Measurements from ENCODE around the gene RAB13.
"Not testable (repeated sequence)": the region's sequence is repeated elsewhere in the genome, so short reads cannot be mapped to it uniquely, and the experiment has no call there.

Gene RAB13

DNA sequence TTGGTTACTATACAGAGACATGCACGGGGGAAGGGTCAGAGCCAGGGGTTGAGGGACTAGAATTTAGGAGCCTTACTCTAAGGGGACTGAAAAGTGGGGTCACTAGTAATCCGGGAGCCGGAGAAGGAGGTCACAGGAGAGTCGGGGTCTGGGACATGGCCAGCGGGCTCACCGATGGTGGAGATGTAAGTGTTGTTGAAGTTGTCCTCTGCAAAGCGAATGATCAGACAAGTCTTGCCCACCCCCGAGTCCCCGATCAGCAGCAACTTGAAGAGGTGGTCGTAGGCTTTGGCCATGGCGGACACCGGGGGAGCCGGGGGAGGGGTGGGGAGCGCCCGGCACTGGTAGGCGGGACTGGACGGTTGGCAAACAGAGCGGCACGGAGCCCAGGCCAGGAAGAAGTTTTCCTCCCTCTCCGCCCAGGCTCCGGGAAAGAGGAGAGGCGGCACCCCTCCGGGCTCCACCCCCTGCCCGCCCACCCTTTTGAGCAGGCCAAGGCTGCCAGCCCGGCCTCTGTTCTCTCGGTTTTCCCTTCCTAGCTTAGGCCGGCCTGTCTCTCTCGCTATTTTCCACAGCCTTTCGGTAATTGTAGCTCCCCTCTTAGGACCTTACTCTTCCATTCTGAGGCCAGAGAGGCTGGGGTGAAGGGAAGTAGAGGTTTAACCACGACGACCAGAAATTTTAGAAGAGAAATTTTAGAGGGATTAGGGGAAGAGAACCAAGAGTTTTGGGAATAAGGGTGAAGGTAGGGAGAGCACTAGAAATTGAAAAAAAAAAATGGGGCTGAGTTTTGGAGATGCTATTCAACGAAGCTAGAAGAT, at the start of gene RAB13:
Gene RAB13, minus strand, starts transcription at position 399 of the 821 bp plus-strand sequence. Its CDS starts 103 bp downstream, at position 296.
- peak; percentile 93 for DNase-seq

DNA sequence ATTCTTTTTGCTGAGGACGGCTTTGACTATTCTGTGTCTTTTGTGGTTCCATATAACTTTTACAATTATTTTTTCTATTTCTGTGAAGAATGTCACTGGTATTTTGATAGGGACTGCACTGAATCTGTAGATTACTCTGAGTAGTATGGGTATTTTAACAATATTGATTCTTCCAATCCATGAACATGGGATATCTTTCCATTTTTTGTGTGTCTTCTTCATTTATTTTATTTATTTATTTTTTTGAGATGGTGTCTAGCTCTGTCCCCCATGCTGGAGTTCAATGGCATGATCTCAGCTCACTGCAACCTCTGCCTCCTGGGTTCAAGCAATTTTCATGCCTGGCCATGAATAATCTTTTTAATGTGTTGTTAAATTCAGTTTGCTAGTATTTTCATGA, 47.6 kb upstream of the RAB13 start:
- not testable (repeated sequence) for DNase-seq

DNA sequence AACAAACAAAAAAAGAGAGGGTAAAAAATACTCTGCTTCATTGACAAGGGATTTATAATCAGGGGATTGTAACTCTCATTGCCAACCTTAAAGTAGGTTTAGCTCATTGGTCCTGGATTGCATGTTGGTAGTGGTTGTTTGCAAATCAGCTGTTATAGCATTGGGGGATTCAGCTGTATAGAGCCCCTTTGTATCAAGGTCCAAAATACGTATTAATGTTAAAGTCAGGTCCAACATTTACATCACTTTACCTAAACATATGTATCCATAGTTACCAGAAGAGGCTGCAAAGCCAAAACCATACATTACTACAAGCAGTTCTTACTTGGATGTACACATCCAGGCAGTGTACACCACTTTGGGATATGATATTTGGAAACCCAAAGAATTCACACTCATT, 33.8 kb upstream of the RAB13 start:
- DNase-seq = no peak

DNA sequence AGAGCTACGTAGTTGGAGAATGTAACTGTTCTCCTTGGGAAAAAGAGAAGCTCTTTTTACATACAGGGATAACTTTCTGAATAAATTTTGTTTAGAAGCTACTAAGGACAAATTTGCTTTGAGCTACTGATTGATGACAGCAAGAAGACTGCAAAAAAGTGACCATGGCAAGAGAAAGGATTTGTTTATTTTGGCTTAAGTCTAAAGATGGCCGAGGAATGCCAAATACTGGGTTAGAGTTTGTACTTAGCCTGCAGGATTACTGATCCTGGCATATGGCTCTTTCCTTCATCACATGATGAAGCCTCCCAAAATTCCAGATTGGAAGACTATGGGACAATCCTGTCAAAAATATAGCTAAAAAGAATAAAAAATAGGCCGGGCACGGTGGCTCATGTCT, 33.1 kb upstream of the RAB13 start:
- no peak for DNase-seq

- DNase-seq = no peak
These were observed 28.2 kb upstream of the RAB13 start for GRCh38 chr1:154014154-154014907.

DNA sequence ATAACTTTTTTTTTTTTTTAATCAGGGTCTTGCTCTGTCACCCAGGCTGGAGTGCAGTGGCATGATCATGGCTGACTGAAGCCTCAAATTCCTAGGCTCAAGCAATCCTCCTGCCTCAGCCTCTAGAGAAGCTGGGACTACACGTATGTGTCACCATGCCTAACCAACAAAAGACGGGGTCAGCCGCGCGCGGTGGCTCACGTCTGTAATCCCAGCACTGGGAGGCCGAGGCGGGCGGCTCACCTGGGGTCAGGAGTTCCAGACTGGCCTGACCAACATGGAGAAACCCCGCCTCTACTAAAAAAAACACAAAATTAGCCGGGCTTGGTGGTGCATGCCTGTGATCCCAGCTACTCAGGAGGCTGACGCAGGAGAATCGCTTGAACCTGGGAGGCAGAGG, 26.4 kb upstream of the RAB13 start:
- not testable (repeated sequence) for DNase-seq

DNA sequence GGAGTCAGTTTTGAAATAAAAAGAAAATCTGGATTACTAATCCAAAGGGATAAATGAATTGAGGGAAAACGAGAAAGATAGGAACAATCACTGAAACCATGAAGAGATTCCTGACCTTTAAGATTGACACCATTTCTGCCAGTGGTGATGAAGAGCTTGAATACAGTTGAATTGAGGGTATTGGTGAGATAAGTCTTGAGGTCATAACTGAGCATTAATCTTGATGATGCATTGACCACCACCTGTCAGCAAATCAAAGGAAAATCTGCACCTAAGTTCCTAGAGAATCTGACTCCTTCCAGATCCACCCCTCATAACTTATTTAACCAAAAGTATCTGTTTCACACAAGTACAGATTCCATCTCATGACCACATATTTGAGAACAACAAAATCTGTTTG, 26.0 kb upstream of the RAB13 start:
- no peak for DNase-seq

DNA sequence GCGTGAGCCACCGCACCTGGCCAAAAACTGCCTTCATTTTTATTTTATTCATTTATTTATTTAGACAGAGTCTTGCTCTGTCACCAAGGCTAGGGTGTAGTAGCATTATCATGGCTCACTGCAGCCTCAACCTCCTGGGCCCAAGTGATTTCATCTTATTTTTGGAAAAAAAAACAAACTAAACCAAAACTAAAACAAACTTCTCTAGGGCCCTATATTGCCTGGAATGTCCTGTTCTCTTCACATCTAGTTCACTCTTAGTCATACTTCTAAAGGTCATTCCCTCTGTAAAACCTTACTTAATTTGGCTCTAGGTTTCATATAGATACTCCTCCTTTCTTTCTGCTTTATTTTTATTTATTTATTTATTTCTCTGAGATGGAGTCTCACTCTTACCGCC, 20.0 kb upstream of the RAB13 start:
- DNase-seq = no peak

GRCh38 chr1:154000420-154000819, 14.3 kb upstream of the RAB13 start:
- no peak for DNase-seq

DNA sequence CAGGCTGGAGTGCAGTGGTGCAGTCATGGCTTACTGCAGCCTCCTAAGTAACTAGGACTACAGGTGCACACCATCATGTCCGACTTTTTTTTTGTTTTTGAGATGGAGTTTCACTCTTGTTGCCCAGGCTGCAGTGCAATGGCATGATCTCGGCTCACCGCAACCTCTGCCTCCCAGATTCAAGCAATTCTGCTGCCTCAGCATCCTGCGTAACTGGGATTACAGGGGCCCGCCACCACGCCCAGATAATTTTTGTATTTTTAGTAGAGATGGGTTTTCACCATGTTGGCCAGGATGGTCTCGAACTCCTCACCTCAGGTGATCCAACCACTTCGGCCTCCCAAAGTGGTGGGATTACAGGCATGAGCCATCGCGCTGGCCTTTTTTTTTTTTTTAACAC, 10.7 kb upstream of the RAB13 start:
- DNase-seq = not testable (repeated sequence)

GRCh38 chr1:153995640-153996039, 9.5 kb upstream of the RAB13 start:
- DNase-seq = no peak

DNA sequence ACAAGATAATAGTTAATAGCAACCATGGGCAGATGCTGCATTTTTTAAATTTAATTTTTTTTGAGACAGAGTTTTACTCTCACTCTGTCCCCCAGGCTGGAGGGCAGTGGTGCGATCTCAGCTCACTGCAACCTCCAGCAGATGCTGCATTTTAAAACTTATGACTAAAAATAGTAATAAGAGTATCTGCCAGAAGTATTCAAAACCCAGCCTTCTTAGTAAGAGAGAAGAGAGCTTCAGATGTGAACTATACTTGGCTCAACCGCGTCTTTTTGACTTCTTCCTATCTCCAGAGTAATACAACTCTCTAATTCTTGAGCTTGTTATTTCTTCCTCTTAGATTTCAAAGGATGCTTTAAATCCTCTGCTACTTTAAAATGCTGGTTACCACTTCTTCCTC, 9.1 kb upstream of the RAB13 start:
- DNase-seq = no peak

GRCh38 chr1:153991806-153992205, 5.7 kb upstream of the RAB13 start:
- no peak for DNase-seq

DNA sequence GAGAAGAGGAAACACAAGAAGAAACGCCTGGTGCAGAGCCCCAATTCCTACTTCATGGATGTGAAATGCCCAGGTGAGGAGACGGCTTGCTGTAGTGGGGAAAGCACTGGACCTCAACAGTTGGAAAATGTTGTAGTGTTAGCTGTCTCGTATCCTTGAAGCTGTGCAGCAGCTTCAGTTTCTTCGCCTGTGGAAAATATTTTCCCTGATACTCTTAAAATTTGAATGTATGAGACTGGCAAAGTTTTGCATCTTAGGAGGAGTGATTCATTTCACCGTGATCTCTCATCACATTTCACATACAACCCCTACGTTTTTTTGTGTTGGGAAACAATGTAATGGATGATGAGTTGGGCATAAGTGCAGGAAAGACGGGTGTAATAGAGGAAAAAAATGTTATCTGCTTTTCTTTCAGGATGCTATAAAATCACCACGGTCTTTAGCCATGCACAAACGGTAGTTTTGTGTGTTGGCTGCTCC, 5.1 kb upstream of the RAB13 start:
- no peak for DNase-seq

DNA sequence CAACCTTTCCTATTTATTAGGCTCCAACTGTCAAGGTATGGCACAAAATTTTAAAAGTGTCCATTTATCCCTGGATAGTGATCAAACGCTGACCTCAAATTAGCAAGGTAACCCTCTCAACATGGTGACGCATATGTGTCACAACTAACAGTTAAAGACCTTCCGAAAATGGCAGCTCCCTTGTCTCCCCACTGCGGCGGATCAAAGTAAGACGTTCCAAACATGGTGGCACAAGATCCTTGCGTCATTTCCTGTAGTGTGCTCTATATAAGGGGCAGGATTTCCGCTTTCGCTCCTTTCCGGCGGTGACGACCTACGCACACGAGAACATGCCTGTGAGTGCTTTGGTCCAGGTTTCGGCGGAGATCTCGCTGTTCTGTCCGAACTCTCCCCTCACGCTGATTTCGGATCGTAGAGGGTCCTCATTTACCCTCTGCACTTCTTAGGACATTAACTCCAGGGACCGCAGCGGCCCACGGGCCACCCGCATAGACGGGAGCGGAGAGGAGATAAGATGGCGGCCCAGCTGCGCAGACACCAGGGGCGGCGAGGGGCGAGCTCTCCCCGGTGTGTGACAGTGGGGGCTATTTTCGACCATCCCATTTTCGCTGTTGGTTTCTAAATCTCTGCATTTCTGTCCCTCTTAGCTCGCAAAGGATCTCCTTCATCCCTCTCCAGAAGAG, 4.5 kb upstream of the RAB13 start, which contains the start of gene RPS27:
Gene RPS27, plus strand, starts transcription at position 295 of the 683 bp plus-strand sequence. Its CDS starts 35 bp downstream, at position 330.
- peak; percentile 93 for DNase-seq

DNA sequence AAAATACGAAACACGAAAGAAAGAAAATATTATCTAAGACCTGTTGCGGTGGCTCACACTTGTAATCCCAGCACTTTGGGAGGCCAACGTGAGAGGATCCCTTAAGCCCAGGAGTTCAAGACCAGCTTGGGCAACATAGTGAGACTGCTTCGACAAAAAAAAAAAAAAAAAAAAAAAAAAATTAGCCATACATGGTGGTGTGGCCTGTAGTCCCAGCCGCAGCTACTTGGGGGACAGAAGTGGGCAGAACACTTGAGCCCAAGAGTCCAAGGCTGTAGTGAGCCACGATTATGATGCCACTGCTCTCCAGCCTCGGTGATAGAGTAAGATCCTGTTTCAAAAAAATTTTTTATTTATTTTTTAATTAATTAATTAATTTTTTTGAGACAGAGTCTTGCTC, 1.5 kb upstream of the RAB13 start:
- DNase-seq = no peak

DNA sequence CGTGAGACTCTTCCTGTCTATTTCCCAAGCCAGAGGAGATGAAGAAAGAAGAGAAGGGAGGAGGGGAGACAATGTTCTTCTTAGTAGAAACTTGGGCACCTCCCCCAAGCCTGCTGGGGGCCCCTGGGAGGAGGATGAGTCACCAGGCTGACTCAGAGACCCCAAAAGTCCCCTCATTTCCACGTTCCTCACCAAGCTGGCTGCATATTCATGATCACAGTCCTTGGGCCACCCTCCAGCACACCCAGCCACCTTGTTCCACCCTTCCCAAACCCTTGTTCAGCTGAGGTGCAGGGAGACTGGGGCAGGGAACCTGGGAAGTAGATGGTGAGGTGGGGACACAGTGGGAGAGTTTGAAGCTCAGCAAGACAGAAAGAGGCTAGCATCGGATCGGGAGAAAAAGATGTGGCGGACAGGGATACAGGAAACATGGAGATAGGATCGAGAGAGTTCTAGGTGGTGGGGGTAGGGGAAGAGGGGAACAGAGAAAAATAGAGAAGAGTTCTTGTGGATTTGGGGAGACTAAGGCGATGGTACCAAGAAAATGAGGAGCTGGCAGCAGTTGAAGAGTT, 712 bp downstream of the RAB13 start:
- peak; percentile 50 for DNase-seq

GRCh38 chr1:153984123-153984894, 1.8 kb downstream of the RAB13 start:
- DNase-seq = no peak

GRCh38 chr1:153981735-153982134, 4.4 kb downstream of the RAB13 start:
- DNase-seq = not testable (repeated sequence)

GRCh38 chr1:153979091-153979490, 7.0 kb downstream of the RAB13 start:
- not testable (repeated sequence) for DNase-seq

GRCh38 chr1:153978274-153978909, 7.7 kb downstream of the RAB13 start:
- no peak for DNase-seq
